ENCODE data around the gene OR6J1.

GRCh38 chr14:22640192-22640591 lies 4.0 kb downstream of the OR6J1 start:
- TF ChIP-seq TAF1 (IDR thresholded peaks at IDR 0.05; ENCODE audit: low read depth, low read length) (no peak), POLR2AphosphoS5 (IDR thresholded peaks at IDR 0.05; ENCODE audit: low read depth, low read length) (no peak)
